Tibial nerve (tissue), 4 donors: Measurements from ENCODE around the gene RPL38.

Source experiments
- CTCF ChIP-seq, 5 experiments: fragments of 200-600 bp in 3 of 5; fragments of 450-650 bp in 2 of 5; sonication (generic) in 3 of 5; IDR thresholded peaks; one replicate each; pipeline ENCODE4 v1.5.1; 2016 to 2019; ENCODE audit warnings: antibody characterized with exemption in 5 of 5, mild to moderate bottlenecking in 3 of 5, moderate library complexity in 2 of 5
- EP300 ChIP-seq, 2 donors: sonication (generic); formaldehyde crosslinking; IDR thresholded peaks; one replicate each; pipeline ENCODE4 v1.6.1; 2017; ENCODE audit warnings: antibody characterized with exemption in 2 of 2, mild to moderate bottlenecking in 1 of 2
- POLR2A ChIP-seq, 2 donors: fragments of 450-650 bp; IDR thresholded peaks; one replicate each; pipeline ENCODE4 v1.6.1; 2017; ENCODE audit warnings: antibody characterized with exemption in 2 of 2, mild to moderate bottlenecking in 2 of 2, moderate library complexity in 2 of 2

DNA sequence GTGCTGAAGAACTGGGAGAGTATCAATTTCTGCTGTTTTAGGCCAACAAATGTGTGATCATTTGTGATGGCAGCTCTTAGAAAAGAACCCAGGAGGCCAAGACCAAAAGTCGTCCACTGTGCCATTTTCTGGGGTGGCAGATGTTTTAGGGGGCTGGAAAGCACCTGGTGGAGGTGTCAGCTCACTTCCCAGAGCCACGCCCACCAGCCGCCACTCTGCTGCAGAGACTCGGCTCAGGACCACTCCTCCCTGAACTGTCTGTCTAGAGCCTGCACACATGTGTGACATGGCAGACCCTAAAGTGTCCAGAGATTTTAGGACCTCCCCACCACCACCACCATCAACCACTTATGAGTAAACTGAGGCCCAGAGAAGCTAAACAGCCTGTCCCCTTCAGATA lies 23.9 kb upstream of the RPL38 start:
- TF ChIP-seq CTCF (IDR thresholded peaks at IDR 0.05) (no peak), POLR2A (IDR thresholded peaks at IDR 0.05) (no peak), EP300 (IDR thresholded peaks at IDR 0.05) (no peak)
